Measurements from ENCODE around the gene FGD4. TPM values are rescaled to one million over a fixed set of nuclear protein-coding genes. Genes with fewer than 3 reads are reported as not detected.

Gene FGD4
- total and polyA plus RNA-seq, 2 donors (not counting 3 experiments of a cell fraction or from before 2014, with no cell fraction given) = 6.6 to 44.7 TPM

DNA sequence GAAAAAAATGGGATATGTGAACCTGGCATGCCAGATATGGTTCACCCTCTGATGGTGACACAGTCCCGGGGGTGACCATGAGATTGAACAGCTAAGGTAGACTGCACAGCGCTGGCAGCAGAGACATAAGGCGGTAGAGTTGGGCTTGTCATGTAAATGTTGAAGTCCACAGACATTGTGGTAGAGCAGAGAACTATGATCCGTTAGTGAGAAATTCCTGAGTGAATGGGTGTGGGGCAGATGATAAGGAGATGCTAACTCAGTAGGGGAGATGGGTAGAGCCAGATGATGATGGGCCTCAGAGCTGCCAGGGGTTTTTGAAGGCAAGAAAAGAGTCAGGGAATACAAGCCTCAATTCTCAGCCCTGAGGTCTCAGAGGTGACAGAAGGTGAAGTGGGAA is 228.6 kb downstream of the FGD4 start:
- H3K4me3 ChIP-seq (replicated peaks in 1 of 3; ENCODE audit: insufficient read depth in 1 of 3, low read depth in 1 of 3, low read length in 3 of 3) = no peak overlapping the region
- ChIA-PET CTCF (no interaction called here), POLR2A (no interaction called here)
- DNase-seq (ENCODE audit: low read depth, low spot score) (no peak), FAIRE-seq (no peak)
- H3K36me3 ChIP-seq (ENCODE audit: control insufficient read depth in 2 of 2, extremely low read depth in 1 of 2, insufficient read depth in 2 of 2, low read length in 2 of 2) = peaks cover 17% of the 10 kb centered on the region in 2 experiments
- no peaks in the 10 kb centered on the region for H3K79me2 ChIP-seq (ENCODE audit: control insufficient read depth, insufficient read depth, low read length)
- TF ChIP-seq MYC (IDR thresholded peaks at IDR 0.05; ENCODE audit: low read depth, low read length) = no peak
- TF ChIP-seq EZH2 (IDR thresholded peaks at IDR 0.05; ENCODE audit: borderline replicate concordance, low read depth, low read length, severe bottlenecking) = no peak
- no peak for TF ChIP-seq JUN (IDR thresholded peaks at IDR 0.05; ENCODE audit: borderline replicate concordance, insufficient read depth, insufficient read length, low read depth)
- TF ChIP-seq, protein P1, sequence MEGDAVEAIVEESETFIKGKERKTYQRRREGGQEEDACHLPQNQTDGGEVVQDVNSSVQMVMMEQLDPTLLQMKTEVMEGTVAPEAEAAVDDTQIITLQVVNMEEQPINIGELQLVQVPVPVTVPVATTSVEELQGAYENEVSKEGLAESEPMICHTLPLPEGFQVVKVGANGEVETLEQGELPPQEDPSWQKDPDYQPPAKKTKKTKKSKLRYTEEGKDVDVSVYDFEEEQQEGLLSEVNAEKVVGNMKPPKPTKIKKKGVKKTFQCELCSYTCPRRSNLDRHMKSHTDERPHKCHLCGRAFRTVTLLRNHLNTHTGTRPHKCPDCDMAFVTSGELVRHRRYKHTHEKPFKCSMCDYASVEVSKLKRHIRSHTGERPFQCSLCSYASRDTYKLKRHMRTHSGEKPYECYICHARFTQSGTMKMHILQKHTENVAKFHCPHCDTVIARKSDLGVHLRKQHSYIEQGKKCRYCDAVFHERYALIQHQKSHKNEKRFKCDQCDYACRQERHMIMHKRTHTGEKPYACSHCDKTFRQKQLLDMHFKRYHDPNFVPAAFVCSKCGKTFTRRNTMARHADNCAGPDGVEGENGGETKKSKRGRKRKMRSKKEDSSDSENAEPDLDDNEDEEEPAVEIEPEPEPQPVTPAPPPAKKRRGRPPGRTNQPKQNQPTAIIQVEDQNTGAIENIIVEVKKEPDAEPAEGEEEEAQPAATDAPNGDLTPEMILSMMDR (IDR thresholded peaks at IDR 0.05; ENCODE audit: extremely low read depth in 1 of 2, insufficient read depth in 1 of 2, low read depth in 1 of 2, low read length in 2 of 2) = no peak
- TF ChIP-seq FOS (IDR thresholded peaks at IDR 0.05; ENCODE audit: borderline replicate concordance, insufficient read depth, low read length) = no peak
- no peak for TF ChIP-seq POLR2A (IDR thresholded peaks at IDR 0.05; ENCODE audit: low read depth, low read length)
- TF ChIP-seq GATA2 (IDR thresholded peaks at IDR 0.05; ENCODE audit: insufficient read depth, insufficient read length, low read depth, low read length) = no peak
- TF ChIP-seq POLR2AphosphoS5 (IDR thresholded peaks at IDR 0.05; ENCODE audit: insufficient read depth, low read depth, low read length) = no peak
- TF ChIP-seq, protein P2, sequence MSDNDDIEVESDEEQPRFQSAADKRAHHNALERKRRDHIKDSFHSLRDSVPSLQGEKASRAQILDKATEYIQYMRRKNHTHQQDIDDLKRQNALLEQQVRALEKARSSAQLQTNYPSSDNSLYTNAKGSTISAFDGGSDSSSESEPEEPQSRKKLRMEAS (IDR thresholded peaks at IDR 0.05; ENCODE audit: insufficient read depth, insufficient read length) = no peak
- no peak overlapping the region for H3K27ac ChIP-seq (ENCODE audit: insufficient read depth, low read depth, low read length)
- H3K9ac ChIP-seq (replicated peaks; ENCODE audit: extremely low read depth, insufficient read depth, low read length) = no peak overlapping the region
- H3K9me1 ChIP-seq (replicated peaks; ENCODE audit: control insufficient read depth, extremely low read depth, insufficient read depth, low read length) = no peaks in the 10 kb centered on the region
- no peak overlapping the region for H3K4me2 ChIP-seq (ENCODE audit: insufficient read depth, low read length)
- intact Hi-C loops (cut with micrococcal nuclease) = no loop called here
- H3K9me3 ChIP-seq (replicated peaks; ENCODE audit: control insufficient read depth, insufficient read depth, low read length) = no peaks in the 10 kb centered on the region
- no peaks in the 10 kb centered on the region for H3K27me3 ChIP-seq (ENCODE audit: control insufficient read depth in 2 of 2, insufficient read depth in 2 of 2, low read length in 2 of 2)
- H3K4me1 ChIP-seq (ENCODE audit: control insufficient read depth, extremely low read depth, insufficient read depth, low read length) = no peaks in the 10 kb centered on the region
- dilution Hi-C loops (cut with MboI; ENCODE audit: extremely low pct_ligation_motif_present, low sequenced_read_pairs) = no loop called here
- no peak overlapping the region for H2AFZ ChIP-seq (ENCODE audit: low read depth, low read length)
- no peaks in the 10 kb centered on the region for H4K20me1 ChIP-seq (replicated peaks; ENCODE audit: control insufficient read depth, extremely low read depth, insufficient read depth, low read length)
- no TSS peak for BruUV-seq (replicated peaks)

All from endothelial cell of umbilical vein (primary cell).